ENCODE measurements around the gene AKNA. TPM values are rescaled to one million over a fixed set of nuclear protein-coding genes. Genes with fewer than 3 reads are reported as not detected.

AKNA gene
- total RNA-seq, 1 donor: 11.2 TPM

DNA sequence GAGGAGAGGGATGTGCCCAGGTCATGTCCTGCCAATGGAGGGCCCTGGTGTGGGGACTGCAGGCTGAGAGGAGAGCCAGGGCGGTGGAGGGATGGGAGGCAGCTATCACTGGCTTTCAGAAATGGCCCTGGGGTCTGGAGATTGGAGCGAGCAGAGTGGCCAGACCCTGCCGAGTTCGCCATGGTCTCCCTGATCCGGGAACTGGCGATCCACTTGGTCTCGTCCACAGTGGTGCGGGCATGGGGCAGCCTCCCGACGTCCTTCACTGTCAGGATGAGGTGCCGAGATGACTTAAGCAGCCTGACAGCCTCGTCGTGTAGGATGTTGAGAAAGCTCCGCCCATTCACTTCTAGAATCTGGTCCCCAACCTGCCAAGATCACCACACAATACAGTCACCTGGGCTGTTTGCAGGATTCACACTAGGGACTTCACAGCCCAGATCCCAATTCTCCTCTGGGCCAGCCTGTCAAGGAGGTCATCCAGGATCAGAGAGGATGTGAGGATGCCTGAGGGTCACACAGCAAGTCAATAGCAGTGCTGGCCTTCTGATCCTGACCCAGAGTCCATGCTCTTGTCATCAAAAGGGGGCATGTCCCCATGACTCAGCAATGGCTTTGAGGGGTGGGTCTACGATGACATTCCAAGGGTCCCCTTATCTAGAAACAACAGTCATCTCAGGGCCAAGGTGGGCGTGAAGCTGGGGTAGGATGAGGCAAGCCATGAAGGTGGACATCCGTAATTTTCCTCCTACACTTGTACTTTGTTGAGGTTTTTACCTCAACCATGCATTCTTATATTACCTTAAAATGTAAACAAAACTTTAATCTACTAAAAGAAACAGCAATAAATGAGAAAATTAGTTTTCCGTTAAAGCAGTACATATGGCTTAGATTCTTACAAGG is 38.5 kb upstream of the AKNA start:
- DNase-seq (ENCODE audit: low read depth): no peak
- TF ChIP-seq CTCF (IDR thresholded peaks at IDR 0.05; ENCODE audit: insufficient read depth, low read depth, low read length): no peak
- no peak overlapping the region for H3K4me3 ChIP-seq (ENCODE audit: low read depth, low read length)

DNA sequence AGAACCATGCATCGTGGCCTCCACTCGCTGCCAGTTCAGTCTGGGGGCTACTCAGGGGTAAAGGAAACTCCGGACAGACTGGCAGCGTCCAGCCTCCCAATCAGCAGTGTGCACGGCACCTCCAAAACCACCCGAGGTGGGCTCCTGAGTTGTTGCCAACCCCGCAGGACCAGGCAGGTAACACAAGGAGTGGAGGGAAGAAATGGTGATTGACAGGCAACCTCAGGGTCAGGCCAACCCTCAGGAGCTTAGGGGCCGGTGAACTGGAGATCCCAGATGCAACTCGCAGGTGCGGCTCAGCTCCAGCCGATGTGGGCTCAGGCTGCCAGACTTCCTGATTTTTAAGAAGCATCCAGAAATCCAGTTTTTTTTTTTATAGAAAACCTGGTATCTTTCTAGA is 37.3 kb upstream of the AKNA start:
- no peak for DNase-seq (ENCODE audit: low read depth)
- H3K4me3 ChIP-seq (ENCODE audit: low read depth, low read length): no peak overlapping the region
- no peak for TF ChIP-seq CTCF (IDR thresholded peaks at IDR 0.05; ENCODE audit: insufficient read depth, low read depth, low read length)

DNA sequence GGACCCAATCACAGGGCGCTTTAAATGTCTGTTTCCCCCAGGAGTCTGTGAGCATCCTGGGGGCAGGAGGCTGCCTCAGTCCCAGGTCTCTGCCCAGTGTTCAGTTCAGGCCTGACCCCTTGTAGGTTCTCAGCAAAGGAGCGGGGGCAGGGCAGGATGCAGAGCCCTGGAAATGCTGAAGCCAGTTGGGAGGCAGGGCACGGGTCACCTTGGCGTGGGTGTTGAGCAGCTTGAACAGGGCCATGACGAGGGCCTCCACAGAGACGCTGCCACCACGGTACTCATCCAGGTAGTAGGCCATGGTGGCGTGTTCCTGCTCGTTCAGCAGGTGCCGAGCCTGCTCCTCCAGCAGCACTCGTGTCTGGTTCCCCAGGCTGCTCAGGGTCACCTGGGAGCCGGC is 36.3 kb upstream of the AKNA start:
- no peak for TF ChIP-seq CTCF (IDR thresholded peaks at IDR 0.05; ENCODE audit: insufficient read depth, low read depth, low read length)
- no peak overlapping the region for H3K4me3 ChIP-seq (ENCODE audit: low read depth, low read length)
- no peak for DNase-seq (ENCODE audit: low read depth)

DNA sequence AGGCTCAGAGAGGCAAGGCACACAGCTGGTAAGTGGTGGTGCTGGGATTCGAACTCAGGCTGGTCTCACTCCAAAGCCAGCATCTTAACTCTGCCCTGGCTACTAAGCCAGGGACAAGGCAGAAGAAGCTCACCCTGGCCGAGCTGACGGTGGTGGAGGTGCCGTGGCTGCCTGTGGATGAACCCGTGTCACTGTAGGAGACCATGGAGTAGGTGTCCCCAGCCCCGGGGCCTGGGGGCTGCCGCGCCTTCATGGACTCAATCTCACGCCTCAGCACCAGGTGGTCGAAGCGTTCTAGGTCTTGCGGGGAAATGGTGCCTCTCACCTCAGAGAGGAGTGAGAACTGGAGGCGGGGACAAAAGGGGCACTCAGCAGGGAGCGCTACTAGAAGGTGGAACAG is 35.4 kb upstream of the AKNA start:
- H3K4me3 ChIP-seq (ENCODE audit: low read depth, low read length): no peak overlapping the region
- no peak for TF ChIP-seq CTCF (IDR thresholded peaks at IDR 0.05; ENCODE audit: insufficient read depth, low read depth, low read length)
- DNase-seq (ENCODE audit: low read depth): no peak

GRCh38 chr9:114421147-114421546 is 33.4 kb upstream of the AKNA start:
- DNase-seq (ENCODE audit: low read depth): no peak
- H3K4me3 ChIP-seq (ENCODE audit: low read depth, low read length): no peak overlapping the region
- TF ChIP-seq CTCF (IDR thresholded peaks at IDR 0.05; ENCODE audit: insufficient read depth, low read depth, low read length): no peak

GRCh38 chr9:114419796-114420195 is 32.0 kb upstream of the AKNA start:
- DNase-seq (ENCODE audit: low read depth): no peak
- no peak overlapping the region for H3K4me3 ChIP-seq (ENCODE audit: low read depth, low read length)
- TF ChIP-seq CTCF (IDR thresholded peaks at IDR 0.05; ENCODE audit: insufficient read depth, low read depth, low read length): no peak

DNA sequence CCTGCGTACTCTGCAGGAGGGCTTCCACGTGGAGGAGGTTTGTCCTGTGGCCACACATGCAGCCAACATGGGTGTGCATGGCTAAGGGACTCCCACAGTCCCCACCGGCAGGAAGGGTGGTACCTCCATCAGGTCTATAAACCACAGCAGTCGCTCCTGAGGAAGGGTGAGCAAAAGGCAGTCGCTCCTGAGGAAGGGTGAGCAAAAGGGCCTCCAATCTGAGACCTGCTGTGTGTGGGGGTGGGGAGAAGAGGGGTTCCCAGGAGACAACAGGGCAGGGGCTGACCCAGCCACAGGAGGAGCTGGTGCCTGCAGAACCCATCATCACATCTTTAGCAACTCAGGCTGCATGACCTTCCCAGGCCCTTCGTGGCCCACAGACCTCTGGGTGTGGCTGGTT is 30.3 kb upstream of the AKNA start:
- TF ChIP-seq CTCF (IDR thresholded peaks at IDR 0.05; ENCODE audit: insufficient read depth, low read depth, low read length): no peak
- no peak overlapping the region for H3K4me3 ChIP-seq (ENCODE audit: low read depth, low read length)

More for the DNA sequence above, 30.3 kb upstream of the AKNA start:
- DNase-seq (ENCODE audit: low read depth): no peak

Measured in fibroblast of villous mesenchyme (primary cell).